Ishikawa (cell line): ENCODE measurements around the gene MACROD2.

ENCODE experiments used
- CEBPB ChIP-seq: IDR thresholded peaks from 2 replicates; pipeline ENCODE4 v1.6.1; 2012
- CREB1 ChIP-seq: IDR thresholded peaks from 2 replicates; pipeline ENCODE4 v1.6.1; 2012; ENCODE audit warnings: low read depth
- EGR1 ChIP-seq: IDR thresholded peaks from 2 replicates; pipeline ENCODE4 v1.6.1; 2012
- EP300 ChIP-seq: IDR thresholded peaks from 2 replicates; pipeline ENCODE4 v1.6.1; 2012; ENCODE audit warnings: borderline replicate concordance
- FOXM1 ChIP-seq: IDR thresholded peaks from 2 replicates; pipeline ENCODE4 v1.6.1; 2012; ENCODE audit warnings: low read depth, borderline replicate concordance
- MAX ChIP-seq: IDR thresholded peaks from 2 replicates; pipeline ENCODE4 v1.6.1; 2012
- NFIC ChIP-seq: IDR thresholded peaks from 2 replicates; pipeline ENCODE4 v1.6.1; 2012
- RAD21 ChIP-seq: IDR thresholded peaks from 2 replicates; pipeline ENCODE4 v1.6.1; 2012; ENCODE audit warnings: low read depth
- REST ChIP-seq: IDR thresholded peaks from 2 replicates; pipeline ENCODE4 v1.6.1; 2012; ENCODE audit warnings: low read depth, mild to moderate bottlenecking
- TAF1 ChIP-seq: IDR thresholded peaks from 2 replicates; pipeline ENCODE4 v1.6.1; 2012; ENCODE audit warnings: low read depth, mild to moderate bottlenecking
- TCF12 ChIP-seq: IDR thresholded peaks from 2 replicates; pipeline ENCODE4 v1.6.1; 2012; ENCODE audit warnings: low read depth
- TEAD4 ChIP-seq: IDR thresholded peaks from 2 replicates; pipeline ENCODE4 v1.6.1; 2012
- USF1 ChIP-seq: IDR thresholded peaks from 2 replicates; pipeline ENCODE4 v1.6.1; 2012
- YY1 ChIP-seq: IDR thresholded peaks from 2 replicates; pipeline ENCODE4 v1.6.1; 2012; ENCODE audit warnings: low read depth
- ZBTB7A ChIP-seq: IDR thresholded peaks from 2 replicates; pipeline ENCODE4 v1.6.1; 2012; ENCODE audit warnings: low read depth

Gene MACROD2

GRCh38 chr20:14935285-14935684 is 940.0 kb downstream of the MACROD2 start:
- TF ChIP-seq TAF1 = no peak
- TF ChIP-seq EGR1 = no peak
- TF ChIP-seq MAX = no peak
- TF ChIP-seq FOXM1 = no peak
- TF ChIP-seq USF1 = no peak
- no peak for TF ChIP-seq ZBTB7A
- no peak for TF ChIP-seq RAD21
- no peak for TF ChIP-seq CREB1
- no peak for TF ChIP-seq REST
- no peak for TF ChIP-seq TEAD4
- no peak for TF ChIP-seq NFIC
- no peak for TF ChIP-seq YY1
- no peak for TF ChIP-seq CEBPB
- TF ChIP-seq TCF12 = no peak

GRCh38 chr20:14937021-14937420 is 941.7 kb downstream of the MACROD2 start:
- TF ChIP-seq EP300 = no peak

- TF ChIP-seq NFIC (no peak), MAX (no peak), TAF1 (no peak), TEAD4 (no peak), RAD21 (no peak), TCF12 (no peak), FOXM1 (no peak)
Measured at GRCh38 chr20:14937846-14938245, 942.5 kb downstream of the MACROD2 start.

GRCh38 chr20:14947536-14947935 is 952.2 kb downstream of the MACROD2 start:
- TF ChIP-seq ZBTB7A (no peak), CREB1 (no peak), CEBPB (no peak), EGR1 (no peak), NFIC (no peak), MAX (no peak), RAD21 (no peak), FOXM1 (no peak), REST (no peak), USF1 (no peak), TAF1 (no peak), EP300 (no peak), YY1 (no peak)

GRCh38 chr20:14947946-14948345 is 952.6 kb downstream of the MACROD2 start:
- TF ChIP-seq CREB1 = no peak
- no peak for TF ChIP-seq TEAD4
- TF ChIP-seq RAD21 = no peak
- TF ChIP-seq REST = no peak
- no peak for TF ChIP-seq ZBTB7A
- TF ChIP-seq USF1 = no peak
- TF ChIP-seq MAX = no peak
- no peak for TF ChIP-seq CEBPB
- no peak for TF ChIP-seq TAF1
- TF ChIP-seq EGR1 = no peak
- TF ChIP-seq FOXM1 = no peak
- TF ChIP-seq TCF12 = no peak
- no peak for TF ChIP-seq NFIC
- TF ChIP-seq YY1 = no peak
